ENCODE results near the gene MSI1.
A peak's percentile ranks its signal among the peaks of the same experiment; 100 is the strongest.

The MSI1 gene

GRCh38 chr12:120317224-120318105, 51.5 kb downstream of the MSI1 start:
- peak; percentile 99 for DNase-seq

GRCh38 chr12:120316798-120317223, 52.2 kb downstream of the MSI1 start:
- no peak for DNase-seq

GRCh38 chr12:120314220-120314619, 54.7 kb downstream of the MSI1 start:
- no peak for DNase-seq

- peak; percentile 95 for DNase-seq
These were observed 66.8 kb downstream of the MSI1 start, which contains the start of gene SIRT4 for GRCh38 chr12:120301962-120302815. Gene SIRT4 (plus strand): TSS chr12:120302321. CDS start chr12:120303562, 1,241 bp downstream.

- peak; percentile 94 for DNase-seq
These were observed 76.1 kb downstream of the MSI1 start, which contains the start of gene RNU4-1 for GRCh38 chr12:120292661-120293531. Gene RNU4-1 (minus strand): TSS chr12:120293237.

- no peak for DNase-seq
These were observed 76.6 kb downstream of the MSI1 start for GRCh38 chr12:120292411-120292660.

All from suppressor macrophage treated with lipopolysaccharide for 4 hours (primary cell).